HG02943 (cell line): Measurements from ENCODE around the gene CASTOR1.

Experiments
- ATAC-seq: cut with Tn5 transposase; IDR thresholded peaks from one replicate; pipeline ENCODE4 v1.9.1; 2021; ENCODE audit warnings: mild to moderate bottlenecking, low read depth, moderate library complexity; ENCODE audit not compliant: unreplicated experiment

Gene CASTOR1

DNA sequence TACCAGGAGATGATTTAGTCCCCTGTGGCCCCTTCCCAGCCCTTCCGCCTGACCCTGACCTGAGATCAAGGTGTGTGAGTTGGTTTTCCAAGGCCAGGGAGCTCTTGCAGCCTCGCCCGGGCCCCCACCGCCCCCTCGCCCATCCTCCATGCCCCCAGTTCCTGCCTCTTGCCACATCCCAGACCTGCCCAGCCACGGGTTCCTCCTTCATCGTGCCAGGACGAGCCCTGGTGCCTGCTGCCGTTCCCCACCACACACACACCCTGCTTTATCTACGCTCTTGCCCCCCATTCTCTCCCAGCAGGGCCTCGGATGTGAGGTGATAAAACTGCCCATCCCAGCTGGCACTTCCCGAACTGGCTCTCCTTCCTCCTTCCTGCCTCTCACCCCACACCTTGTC, 41.3 kb downstream of the CASTOR1 start:
- ATAC-seq: no peak

DNA sequence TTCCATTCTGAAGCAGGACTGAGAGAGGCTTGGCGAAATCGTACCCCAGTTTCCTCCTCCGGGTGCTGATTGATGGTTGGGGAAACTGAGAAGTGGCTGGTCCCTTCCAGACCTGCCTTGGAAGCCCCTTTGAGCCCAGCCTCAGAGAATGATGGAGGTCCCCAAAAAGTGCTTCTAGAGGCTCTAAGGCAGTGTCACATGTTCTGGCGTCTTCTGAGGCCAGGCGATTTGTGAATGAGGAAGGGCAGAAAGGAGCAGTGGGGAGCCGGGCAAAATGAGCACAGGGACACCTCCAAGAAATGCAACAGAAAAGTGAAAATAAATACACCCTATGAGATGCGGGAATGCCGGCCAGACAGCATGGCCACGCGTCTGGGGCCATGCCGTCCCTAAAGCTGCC, 41.7 kb downstream of the CASTOR1 start:
- no peak for ATAC-seq

DNA sequence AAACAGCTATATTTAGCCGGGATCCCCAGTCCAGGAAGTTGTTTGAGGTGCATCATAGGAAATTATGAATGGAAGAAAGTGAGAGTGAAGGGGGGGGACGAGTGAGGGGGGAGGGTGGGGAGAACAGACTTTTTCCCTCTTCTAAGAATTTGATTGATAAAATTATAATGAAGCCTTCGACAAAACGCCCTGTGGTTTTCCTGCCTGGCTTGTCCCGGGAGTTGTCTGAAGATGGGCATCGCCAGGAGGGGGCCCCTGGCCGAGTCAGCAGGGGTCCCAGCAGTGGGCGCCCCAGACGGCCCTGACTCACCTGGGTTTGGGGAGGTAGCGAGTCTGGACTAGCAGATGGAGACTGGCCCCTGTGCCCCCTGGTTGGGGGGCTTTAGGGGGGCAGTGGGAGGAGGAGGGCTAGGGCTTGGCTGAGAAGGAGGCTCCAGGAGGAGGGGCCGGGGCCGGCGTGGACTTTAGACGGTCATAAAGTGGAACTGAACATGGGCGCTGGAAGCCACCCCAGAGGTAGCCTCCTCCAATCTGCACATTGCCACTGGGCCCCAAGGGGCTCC, 42.4 kb downstream of the CASTOR1 start:
- ATAC-seq: no peak

DNA sequence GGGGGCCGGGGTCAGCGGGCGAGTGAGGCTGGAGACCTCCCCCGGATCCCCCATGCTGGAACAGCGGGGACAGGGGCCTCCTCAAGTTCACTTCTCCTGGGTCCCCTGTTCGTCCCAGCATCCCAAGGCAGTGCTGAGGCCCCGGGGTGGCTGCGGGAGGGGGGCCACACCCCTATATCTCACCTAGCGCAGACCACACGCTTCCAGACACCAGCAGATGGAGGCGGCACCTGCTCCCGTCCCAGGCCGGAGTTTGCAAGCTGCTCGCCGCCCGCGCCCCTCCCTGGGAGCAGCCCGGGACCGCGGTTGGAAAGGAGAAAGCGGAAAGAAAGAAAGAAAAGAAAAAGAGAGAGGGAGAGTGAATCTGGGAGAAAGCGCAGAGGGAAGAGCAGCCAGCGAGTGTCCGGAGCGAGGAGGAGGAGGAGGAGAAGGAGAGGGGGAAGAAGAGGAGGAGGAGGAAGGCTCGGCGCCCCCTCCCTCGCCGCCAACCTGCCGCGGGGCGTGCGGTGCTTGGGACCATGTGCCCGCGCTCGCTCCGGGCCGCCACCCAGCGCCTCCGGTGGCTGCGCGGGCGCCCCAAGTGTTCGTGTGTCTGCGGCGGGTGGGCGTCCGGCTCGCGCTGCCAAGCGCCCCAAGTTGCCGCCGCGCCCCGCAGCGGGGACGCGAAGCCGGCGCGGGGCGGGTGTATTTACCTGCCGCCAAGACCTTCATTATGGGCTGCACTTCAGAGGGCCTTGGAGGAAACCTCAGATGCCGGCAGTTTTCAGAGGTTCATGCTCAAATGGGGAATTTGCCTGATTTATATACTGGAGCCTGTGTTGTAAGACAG, 43.1 kb downstream of the CASTOR1 start, which contains the start of gene LIF:
LIF (minus strand) TSS at position 775 of the 829 bp plus-strand sequence; CDS start at position 711, 64 bp downstream.
- ATAC-seq: no peak

DNA sequence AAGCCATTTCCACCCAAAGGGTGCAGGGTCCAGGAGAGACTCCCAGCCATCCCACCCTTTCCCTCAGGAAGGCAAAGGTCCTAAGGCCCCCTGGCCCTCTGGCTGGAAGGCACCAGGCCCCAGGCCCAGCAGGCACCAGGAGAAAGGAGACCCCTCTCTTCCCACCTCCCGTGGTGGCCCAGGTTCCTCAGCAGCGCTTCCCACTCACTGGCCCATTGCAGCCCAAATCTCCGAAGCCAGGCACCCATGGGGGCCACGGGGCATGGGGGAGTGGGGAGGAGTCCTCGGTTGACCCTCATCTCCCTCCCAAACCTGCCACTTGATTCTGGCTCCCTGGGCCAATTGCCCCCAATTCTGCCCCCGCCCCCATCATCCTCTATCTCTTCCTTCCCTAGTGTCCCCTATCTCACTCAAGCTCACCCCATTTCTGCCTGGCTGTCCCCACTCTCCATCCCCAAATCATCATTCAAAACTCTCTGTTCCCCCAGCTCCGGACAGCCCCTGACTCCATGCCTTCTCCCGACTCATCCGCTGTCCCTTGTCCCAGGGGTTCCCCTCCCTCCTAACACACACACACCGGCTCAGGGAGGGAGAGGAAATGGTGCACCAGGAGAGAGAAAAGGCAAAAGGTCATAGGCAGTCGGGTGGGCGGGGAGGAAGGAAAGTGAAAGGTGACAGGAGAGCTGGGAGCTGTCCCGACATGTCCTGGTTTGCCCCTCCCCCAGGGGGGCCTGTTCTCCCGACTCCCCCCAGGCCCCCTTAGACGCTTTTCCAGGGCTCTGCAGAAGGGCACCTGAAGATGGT, 43.9 kb downstream of the CASTOR1 start:
- no peak for ATAC-seq

DNA sequence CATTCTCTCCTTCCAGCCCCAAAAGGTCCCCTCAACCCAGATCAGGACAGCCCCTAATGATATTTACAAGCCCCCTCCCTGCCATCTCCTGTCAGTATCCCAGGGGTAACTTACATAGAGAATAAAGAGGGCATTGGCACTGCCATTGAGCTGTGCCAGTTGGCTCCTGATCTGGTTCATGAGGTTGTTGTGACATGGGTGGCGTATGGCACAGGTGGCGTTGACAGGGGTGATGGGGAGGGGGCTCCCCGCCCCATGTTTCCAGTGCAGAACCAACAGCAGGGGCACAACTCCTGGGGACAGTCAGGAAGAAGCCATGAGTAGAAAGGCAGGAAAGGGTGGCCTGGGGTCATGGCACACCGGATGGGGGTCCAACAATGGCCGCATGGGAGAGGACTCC, 44.7 kb downstream of the CASTOR1 start:
- ATAC-seq: no peak

DNA sequence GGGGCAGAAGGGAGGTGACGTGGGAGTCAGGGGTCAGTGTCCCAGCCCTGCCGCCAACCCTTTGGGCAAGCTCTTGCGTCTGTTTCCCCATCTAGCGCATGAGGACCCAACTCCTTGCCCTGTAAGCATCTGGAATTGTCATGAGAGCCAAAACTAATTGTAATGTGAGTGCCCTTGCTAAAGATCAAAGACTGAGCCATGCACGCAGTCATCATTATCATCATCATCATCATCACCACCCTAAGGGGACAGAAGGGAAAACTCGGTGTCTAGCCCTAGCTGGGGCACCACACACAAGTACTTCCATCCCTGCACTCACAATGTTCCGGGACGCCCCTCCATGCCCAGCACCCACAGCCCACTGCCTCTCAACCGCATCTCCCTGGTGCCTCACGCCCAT, 45.2 kb downstream of the CASTOR1 start:
- ATAC-seq: no peak

DNA sequence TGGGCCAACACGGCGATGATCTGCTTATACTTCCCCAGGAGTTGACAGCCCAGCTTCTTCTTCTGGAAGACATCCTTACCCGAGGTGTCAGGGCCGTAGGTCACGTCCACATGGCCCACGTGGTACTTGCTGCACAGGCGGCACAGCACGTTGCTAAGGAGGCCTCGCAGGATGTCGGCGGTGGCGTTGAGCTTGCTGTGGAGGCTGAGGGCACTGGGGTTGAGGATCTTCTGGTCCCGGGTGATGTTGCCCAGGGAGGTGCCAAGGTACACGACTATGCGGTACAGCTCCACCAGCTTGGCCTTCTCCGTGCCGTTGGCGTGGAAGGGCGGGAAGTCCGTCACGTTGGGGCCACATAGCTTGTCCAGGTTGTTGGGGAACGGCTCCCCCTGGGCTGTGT, 45.6 kb downstream of the CASTOR1 start:
- no peak for ATAC-seq

DNA sequence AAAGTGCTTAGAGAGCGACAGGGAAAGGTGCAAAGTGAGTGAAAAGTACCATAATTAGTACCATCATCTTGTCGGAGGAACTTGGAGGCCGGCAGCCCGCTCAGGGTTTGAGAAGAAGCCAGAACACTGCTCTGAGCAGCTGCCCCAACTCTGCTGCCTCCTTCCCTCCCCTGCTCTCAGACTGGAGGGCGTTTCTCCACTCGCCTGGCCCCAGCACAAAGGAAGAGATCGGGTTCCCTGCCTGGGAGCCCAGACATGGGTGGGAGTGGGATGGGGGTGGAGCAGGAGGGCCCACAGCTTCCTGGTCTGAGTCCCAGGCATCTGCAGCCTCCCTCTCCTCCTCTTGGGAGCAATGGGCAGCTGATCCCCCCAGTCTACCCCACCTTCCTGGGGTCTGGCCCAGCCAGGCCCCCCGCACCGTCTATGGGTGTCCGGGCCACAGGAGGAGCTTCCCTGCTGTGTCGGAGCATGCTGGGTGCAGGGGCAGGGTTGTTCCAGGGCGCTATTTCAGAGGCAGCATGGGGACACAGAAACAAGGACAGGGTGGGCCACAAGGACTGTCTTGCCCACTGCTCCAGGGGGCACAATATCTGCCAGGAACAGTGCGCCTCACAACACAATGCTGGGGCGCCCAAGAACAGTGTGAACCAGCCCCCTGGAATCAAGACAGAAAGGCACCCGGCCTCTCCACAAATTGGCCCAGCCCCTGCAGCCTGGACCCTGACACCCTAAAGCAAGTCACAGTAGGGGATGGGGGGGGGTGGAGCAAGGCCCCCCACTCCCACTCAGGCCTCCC, 47.5 kb downstream of the CASTOR1 start:
- no peak for ATAC-seq

DNA sequence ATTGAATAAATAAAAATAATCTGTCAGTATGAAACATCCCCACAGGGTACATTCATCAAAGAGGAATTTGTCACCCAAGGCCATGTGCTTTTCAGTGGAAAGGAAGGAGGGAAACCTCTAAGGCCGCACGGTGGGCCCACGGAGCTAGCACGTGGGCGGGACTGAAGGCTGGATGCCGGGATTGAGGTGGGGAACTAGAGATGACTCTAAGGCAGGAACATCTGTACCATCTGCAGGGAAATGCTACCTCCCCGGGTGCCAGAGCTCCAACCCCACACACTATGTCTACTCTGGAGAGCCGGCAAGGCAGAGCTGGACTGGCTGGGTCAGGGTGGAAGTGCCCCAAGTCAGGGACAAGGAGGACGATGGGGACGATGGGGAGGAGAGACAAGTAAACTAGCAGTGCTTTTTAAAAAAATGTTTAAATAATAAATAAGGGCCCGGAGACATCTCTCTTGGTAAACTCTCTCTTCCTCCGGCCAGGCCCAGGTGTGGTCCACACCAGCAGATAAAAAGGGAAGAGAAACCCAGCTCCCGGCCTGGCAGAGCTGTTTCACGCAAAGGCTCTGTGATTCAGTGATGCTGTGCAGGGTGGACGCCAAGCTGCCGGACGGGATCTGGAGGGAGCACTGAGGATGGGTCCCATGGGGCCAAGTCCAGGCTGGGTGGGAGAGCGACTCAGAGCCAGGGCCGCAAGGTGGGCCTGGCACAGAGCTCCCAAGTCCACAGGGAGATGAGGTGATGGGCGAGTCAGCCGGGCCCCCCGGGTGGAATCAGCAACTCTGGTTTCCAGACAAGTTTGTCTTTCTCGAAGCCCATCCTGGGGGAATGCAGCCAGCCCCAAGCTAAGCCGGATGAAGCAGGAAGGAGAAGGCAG, 48.5 kb downstream of the CASTOR1 start:
- ATAC-seq: no peak

DNA sequence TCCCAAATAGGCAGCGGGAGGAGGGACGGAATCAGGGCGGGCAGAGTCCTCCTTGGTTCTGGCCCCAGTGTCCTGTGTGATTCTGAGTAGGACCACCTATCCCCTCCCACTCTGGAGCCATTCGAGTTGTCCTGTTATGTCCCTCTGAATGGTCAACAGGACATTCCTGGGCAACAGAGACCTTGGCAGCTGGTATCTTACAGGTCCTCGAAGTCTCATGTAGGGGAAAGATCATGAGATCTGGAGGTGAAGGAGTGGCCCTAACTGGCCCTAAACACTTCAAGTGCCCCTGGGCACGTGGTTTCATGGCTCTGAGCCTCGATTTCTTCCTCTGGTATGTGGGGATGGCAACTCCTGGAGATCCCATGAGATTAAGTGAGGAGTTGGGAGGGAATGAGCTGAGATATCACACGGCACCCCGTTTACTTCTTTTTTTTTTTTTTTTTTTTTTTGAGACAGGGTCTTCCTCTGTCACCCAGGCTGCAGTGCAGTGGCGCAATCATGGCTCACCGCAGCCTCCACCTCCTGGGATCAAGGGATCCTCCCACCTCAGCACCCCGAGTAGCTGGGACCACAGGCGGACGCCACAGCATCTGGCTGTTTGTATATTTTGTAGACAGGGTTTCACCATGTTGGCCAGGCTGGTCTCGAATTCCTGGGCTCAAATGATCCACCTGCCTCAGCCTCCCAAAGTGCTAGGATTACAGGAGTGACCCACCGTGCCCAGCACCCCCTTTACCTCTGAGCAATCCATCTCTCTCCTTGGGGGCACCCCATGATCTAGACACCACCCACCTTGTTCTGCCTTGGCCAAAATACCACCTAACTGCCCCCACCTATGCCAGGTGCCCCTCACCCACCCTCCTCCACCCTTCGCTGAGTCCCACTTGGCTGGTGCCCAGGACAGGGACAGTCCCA, 49.6 kb downstream of the CASTOR1 start:
- ATAC-seq: no peak

DNA sequence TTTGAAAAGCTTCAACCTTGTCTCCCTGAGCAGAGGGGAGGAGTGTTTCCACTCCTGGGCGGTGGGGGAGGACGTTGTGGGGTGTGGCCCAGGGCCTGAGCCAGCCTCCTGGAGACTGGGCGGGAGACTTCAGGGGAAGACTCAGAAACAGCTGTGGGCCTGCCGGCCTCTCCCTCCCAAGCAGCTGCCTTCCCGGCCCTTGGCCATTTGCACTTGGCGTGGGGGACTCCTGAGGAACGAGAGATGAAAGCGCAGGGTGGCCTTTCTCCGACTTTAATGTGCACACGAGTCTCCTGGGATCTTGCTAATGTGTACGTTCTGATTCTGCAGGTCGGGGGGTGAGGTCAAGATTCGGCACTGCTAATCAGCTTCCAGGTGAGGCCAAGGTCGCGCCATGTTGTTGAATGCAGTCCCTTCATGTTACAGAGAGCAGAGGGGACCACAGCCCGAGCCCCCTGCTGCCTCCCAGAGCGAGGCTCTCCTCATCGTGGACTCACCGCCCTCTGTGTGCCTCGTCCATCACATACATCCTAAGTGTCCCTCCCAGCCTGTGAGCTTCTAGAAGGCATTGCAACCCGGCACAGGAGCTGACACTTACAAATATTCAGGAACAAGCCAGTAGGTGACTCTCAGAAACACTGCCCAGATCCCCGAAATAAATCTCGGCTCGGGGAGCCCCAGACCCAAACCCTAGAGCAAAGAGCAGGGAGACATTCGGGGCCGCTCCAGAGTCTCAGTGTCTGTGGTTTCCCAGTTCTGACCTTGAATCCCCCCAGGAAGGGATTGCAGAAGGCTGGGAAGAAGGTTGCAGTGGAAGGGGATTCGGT, 50.4 kb downstream of the CASTOR1 start:
- no peak for ATAC-seq

DNA sequence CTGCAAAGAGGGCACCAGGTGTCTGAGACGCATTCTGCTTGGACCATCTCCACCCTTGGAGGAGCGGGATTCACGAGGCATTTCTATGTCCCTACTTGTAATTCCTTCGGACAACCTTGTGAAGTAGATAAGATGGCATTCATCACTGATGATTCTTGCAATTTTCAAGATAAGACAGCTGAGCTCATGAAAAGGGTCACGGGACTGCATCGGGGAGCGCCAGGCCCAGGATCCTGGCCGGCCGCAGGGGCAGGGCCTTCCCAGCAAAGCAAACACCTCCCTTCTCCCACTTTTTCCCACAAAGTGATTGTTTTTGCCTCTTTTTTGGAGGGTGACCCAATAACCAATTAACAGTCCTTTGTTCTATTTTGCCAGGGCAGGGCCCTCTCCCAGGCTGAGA, 51.2 kb downstream of the CASTOR1 start:
- no peak for ATAC-seq

DNA sequence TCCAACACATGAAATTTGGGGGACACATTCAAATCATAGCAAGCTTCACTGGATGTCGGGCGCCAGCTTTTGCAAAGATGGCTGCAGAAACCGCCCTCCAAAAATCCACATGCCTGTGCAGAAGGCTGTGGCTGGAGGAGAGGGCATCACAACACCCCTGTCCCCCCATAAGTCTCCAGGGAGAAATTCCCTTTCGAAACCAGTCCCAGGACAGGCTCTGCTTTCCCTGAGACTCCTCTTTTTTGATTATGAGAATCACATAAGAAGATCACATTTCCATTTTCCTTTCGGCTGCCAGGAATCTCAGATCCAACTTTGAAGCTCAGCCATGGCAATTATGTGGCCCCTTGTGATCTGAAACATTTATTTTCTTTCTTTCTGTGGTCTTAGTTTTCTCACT, 52.4 kb downstream of the CASTOR1 start:
- no peak for ATAC-seq

DNA sequence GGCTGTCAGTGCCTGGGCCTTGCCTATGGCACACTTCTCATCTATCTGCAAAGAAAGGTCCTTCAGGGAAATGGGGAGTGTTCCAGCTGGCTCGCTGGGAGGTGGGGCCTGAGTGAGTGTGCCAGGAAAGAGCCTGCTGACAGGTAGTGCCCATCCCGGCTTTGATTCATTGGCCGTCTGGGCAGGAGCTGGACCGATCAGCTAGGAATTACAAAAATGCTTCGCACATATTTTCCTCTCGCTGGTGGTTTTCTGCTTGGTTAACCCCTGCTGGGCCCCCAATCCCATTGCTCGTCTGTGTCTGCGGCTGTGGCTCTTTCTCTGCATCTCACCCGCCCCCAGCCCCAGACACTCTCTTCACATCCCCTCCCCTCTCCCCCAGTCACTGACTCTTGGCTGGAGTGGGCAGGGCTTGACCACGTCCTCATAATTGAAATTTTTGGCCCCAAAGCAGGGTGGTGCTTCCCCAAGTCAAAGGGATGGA, 53.6 kb downstream of the CASTOR1 start:
- ATAC-seq: no peak
